GM12891 (cell line): Measurements from ENCODE around the gene XPA.

Source experiments
- DNase-seq: peaks from one replicate; pipeline ENCODE4 v3.0.0; 2011; ENCODE audit warnings: low spot score; ENCODE audit not compliant: insufficient read length
- FAIRE-seq: peaks from 2 replicates; lab custom pipeline; 2011; peaks lifted over from hg19 to GRCh38; lab: Jason Lieb, UNC
- PAX5 ChIP-seq: IDR thresholded peaks from 2 replicates; pipeline ENCODE4 v1.6.1; 2011; ENCODE audit warnings: low read length, moderate library complexity, mild to moderate bottlenecking; ENCODE audit not compliant: insufficient read depth, severe bottlenecking
- POLR2A ChIP-seq: IDR thresholded peaks from 2 replicates; pipeline ENCODE4 v1.6.1; 2011; ENCODE audit warnings: low read depth, low read length, control low read depth
- POLR2AphosphoS5 ChIP-seq: IDR thresholded peaks from 2 replicates; pipeline ENCODE4 v1.6.1; 2011; ENCODE audit warnings: low read depth, low read length, control low read depth
- POU2F2 ChIP-seq: IDR thresholded peaks from 2 replicates; pipeline ENCODE4 v1.6.1; 2011; ENCODE audit warnings: low read depth, mild to moderate bottlenecking, control low read depth, low read length, moderate library complexity
- SPI1 ChIP-seq: IDR thresholded peaks from 2 replicates; pipeline ENCODE4 v1.6.1; 2011; ENCODE audit warnings: low read depth, low read length, control low read depth
- TAF1 ChIP-seq: IDR thresholded peaks from 2 replicates; pipeline ENCODE4 v1.6.1; 2011; ENCODE audit warnings: low read depth, low read length, control low read depth

XPA gene

GRCh38 chr9:97659771-97660170, 37.4 kb downstream of the XPA start:
- DNase-seq, result no peak
- FAIRE-seq, result no peak
- TF ChIP-seq SPI1 (no peak), PAX5 (no peak), POLR2A (no peak), TAF1 (no peak), POLR2AphosphoS5 (no peak), POU2F2 (no peak)

- FAIRE-seq (no peak), DNase-seq (no peak)
- TF ChIP-seq TAF1 (no peak), POLR2A (no peak), SPI1 (no peak), POU2F2 (no peak), POLR2AphosphoS5 (no peak), PAX5 (no peak)
These were observed 38.4 kb downstream of the XPA start for GRCh38 chr9:97658707-97659106.

GRCh38 chr9:97651646-97652045, 45.5 kb downstream of the XPA start:
- TF ChIP-seq TAF1 (no peak), PAX5 (no peak), POU2F2 (no peak), SPI1 (no peak), POLR2A (no peak), POLR2AphosphoS5 (no peak)
- no peak for FAIRE-seq
- no peak for DNase-seq

GRCh38 chr9:97647996-97648395, 49.1 kb downstream of the XPA start:
- FAIRE-seq, result no peak
- TF ChIP-seq TAF1 (no peak), POLR2AphosphoS5 (no peak)
- DNase-seq, result no peak

GRCh38 chr9:97645720-97646119, 51.4 kb downstream of the XPA start:
- TF ChIP-seq POLR2A, result no peak
- no peak for TF ChIP-seq TAF1
- no peak for TF ChIP-seq PAX5
- no peak for TF ChIP-seq POLR2AphosphoS5
- no peak for TF ChIP-seq POU2F2
- TF ChIP-seq SPI1, result no peak
- no peak for FAIRE-seq
- no peak for DNase-seq

- no peak for DNase-seq
- no peak for FAIRE-seq
- no peak for TF ChIP-seq TAF1
- TF ChIP-seq SPI1, result no peak
- no peak for TF ChIP-seq PAX5
- TF ChIP-seq POLR2AphosphoS5, result no peak
- no peak for TF ChIP-seq POLR2A
- TF ChIP-seq POU2F2, result no peak
These were observed 56.8 kb downstream of the XPA start for GRCh38 chr9:97640325-97640724.

GRCh38 chr9:97638666-97639065, 58.5 kb downstream of the XPA start:
- TF ChIP-seq PAX5 (no peak), POLR2A (no peak), POLR2AphosphoS5 (no peak), TAF1 (no peak), SPI1 (no peak), POU2F2 (no peak)
- FAIRE-seq (no peak), DNase-seq (no peak)

GRCh38 chr9:97636903-97637302, 60.2 kb downstream of the XPA start:
- DNase-seq (no peak), FAIRE-seq (no peak)
- TF ChIP-seq SPI1 (no peak), POLR2A (no peak), POU2F2 (no peak), POLR2AphosphoS5 (no peak), TAF1 (no peak), PAX5 (no peak)

- TF ChIP-seq PAX5 (no peak), POLR2AphosphoS5 (no peak)
- DNase-seq (no peak), FAIRE-seq (no peak)
These were observed 62.1 kb downstream of the XPA start for GRCh38 chr9:97635026-97635425.

- no peak for TF ChIP-seq POU2F2
- no peak for TF ChIP-seq PAX5
- TF ChIP-seq SPI1, result no peak
- TF ChIP-seq POLR2AphosphoS5, result no peak
- TF ChIP-seq POLR2A, result peak; percentile 85
- no peak; the same call in 1 of the 2 replicates for TF ChIP-seq TAF1
- FAIRE-seq (peak; percentile 48), DNase-seq (no peak)
These were observed 63.2 kb downstream of the XPA start for GRCh38 chr9:97633859-97634490.
